ENCODE measurements around the gene SLC16A10. TPM values are rescaled to one million over a fixed set of nuclear protein-coding genes. Genes with fewer than 3 reads are reported as not detected.

The SLC16A10 gene
- polyA plus RNA-seq, 1 donor, result 34.1 TPM

DNA sequence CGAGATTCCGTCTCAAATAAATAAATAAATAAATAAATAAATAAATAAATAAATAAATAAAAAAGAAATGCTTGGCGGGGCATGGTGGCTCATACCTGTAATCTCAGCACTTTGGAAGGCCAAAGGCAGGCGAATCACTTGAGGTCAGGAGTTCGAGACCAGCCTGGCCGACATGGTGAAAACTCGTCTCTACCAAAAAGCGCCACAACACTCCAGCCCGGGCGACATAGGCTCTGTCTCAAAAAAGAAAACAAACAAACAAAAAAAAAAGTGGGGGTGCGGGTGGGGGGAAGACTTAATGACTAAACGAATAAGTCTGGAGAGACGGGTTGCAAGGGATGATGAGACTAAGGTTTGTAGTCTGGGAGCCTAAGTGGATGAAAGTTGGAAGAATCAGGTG, 170.7 kb downstream of the SLC16A10 start:
- no peak for DNase-seq

GRCh38 chr6:111258615-111259088, 171.3 kb downstream of the SLC16A10 start:
- DNase-seq, result no peak

GRCh38 chr6:111259089-111259831, 172.0 kb downstream of the SLC16A10 start:
- DNase-seq, result peak; percentile 99

DNA sequence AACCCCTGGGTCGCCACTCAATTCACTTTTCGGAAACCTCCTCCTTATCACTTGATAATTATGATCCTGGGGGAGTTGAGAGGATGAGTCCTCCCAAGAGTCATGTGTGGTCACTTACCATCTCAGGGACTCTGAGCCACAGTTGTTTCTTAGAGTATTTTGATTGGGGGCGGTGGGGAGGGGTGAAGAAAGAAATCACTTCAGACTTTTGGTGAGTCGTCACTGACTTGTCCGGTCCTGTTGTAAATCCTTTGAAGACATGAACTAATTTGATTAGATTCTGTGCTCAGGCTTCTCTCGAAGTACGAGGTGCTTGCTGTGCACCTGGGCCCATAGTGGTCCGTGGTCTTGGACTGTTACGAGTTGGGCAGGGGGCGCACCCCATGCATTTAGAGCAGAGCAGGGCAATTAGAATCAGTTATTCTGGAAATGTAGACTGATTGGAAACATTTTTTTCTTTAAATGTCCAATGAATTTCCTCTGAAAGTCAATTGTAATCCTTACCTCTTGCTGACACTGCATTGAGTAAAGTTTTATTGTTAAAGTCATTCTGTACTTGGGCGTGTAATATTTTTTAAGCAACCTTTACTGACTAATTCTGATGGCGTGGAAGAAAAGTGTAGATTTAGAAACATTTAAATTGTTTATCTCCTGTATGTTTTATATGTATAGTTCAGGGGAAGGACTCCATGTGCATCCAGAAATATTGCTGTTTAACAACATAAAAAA, 173.4 kb downstream of the SLC16A10 start:
- DNase-seq, result no peak

- no peak for DNase-seq
These were observed 176.5 kb downstream of the SLC16A10 start for GRCh38 chr6:111263837-111264236.

DNA sequence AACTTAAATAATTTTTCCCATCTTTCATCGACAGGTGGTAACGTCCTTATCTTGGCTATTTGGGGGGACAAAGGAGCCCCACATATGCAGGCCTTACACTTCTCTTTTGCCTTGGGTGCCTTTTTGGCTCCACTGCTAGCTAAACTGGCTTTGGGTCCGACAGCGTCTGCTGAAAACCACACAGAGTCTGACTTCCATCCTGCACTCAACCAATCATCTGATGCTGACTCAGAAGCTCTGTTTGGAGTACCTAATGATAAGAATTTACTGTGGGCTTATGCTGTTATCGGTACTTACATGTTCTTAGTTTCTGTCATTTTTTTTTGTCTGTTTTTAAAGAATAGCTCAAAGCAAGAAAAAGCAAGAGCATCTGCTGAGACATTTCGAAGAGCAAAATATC, 178.5 kb downstream of the SLC16A10 start:
- DNase-seq, result no peak

- no peak for DNase-seq
These were observed 179.0 kb downstream of the SLC16A10 start for GRCh38 chr6:111266276-111266675.

DNA sequence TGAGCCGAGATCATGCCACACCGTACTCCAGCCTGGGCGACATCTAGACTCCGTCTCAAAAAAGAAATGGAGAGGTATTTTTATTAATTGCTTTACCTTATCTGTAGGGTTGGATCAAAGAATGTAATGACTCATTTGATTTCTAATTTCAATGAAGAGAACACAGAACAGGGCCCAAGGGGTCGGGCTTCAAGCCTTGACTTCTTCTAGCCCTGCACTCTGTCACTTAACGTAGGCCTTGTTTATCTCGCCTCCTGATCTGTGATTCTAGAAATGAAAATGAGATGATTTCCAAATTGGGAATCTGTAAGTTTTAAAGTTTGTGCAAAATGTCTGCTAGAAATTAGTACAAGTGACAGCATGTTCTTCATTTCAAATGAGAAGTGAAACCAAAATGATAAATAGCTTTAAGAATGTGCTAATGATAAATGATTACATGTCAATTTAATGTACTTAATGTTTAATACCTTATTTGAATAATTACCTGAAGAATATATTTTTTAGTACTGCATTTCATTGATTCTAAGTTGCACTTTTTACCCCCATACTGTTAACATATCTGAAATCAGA, 180.5 kb downstream of the SLC16A10 start:
- DNase-seq, result no peak

DNA sequence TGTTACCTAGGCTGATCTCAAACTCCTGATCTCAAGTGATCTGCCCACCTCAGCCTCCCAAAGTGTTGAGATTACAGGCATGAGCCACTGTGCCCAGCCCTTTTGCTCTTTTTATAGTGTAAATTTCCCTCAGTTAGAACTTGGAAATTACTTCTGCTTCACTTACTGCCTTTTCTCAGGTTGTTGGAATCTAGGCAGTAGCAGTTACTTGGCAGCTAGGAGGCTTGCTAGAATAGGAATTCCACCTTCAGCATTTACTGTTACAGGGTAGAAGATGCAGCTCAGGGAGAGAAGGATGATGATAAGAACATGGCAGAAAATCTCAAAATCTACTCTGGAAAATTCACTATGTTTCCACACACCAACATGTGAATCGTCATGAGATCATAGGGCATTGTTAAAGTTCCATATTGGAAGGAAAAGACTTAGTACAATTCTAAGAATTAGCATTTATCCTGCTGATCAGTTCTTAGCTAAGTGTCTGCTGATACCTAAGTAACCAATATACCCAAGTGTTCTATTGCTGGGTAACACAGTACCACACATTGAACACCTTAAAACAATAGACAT, 182.2 kb downstream of the SLC16A10 start:
- DNase-seq, result no peak

GRCh38 chr6:111270121-111270520, 182.8 kb downstream of the SLC16A10 start:
- DNase-seq, result no peak

DNA sequence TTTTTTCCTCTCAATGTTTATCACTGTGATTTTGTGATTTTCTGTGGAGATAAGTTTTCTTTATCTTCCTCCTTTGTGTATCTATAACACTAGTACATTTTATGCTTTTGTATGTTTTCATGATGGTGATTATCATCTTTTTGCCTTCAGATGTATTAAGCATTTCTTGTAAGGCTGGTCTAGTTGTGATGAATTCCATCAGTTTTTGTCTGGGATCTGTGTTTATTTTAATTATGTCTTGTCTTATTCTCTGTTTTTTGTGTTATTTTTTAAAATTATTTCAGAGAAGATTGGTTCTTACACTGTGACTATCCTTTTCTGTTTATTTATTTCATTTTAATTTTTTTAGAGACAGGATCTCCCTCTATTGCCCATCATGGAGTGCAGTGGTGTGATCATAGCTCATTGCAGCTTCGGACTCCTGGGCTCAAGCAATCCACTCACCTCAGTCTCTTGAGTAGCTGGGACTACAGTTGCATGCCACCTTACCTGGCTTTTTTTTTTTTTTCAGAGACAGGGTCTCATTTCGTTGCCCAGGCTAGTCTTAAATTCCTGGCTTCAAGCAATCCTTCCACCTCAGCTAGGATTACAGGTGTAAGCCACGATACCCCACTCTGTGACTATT, 187.4 kb downstream of the SLC16A10 start:
- DNase-seq, result no peak

DNA sequence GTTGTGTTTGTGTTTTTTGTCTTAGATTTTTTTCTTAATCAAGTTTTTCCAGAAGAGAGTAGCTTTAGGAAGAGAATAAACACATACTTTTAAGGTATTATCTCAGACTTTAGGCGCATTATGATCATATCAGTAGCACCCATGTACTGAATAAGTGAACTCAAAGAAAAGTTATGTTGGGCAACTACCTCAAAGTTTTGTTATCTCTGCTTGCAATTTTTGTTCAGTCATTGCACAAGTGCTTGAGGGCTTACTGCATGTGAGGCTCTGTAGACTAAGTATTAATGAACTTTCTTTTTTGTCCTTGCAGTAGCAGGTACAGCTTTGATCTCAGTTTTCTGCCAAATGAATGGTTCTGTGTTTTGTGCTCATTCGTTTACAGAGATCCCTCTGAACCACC, 189.0 kb downstream of the SLC16A10 start:
- DNase-seq, result no peak

DNA sequence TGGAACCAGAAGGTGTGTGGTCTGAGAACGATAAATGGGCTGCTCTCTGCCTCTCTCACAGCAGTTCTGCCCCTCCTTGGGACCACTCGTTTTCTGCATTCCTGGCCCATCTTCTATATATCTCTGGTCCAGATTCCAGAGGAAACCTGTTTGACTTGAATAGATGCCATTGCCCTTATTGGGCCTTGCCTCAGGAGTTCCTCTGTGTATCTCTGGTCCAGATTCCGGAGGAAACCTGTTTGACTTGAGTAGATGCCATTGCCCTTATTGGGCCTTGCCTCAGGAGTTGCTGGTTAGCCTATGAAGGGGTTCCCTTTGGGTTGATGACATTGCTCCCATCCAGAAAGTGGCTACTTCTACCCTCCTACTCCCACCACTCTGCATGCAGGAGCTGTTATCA, 189.4 kb downstream of the SLC16A10 start:
- no peak for DNase-seq

- DNase-seq, result no peak
These were observed 190.5 kb downstream of the SLC16A10 start for GRCh38 chr6:111277819-111278218.

DNA sequence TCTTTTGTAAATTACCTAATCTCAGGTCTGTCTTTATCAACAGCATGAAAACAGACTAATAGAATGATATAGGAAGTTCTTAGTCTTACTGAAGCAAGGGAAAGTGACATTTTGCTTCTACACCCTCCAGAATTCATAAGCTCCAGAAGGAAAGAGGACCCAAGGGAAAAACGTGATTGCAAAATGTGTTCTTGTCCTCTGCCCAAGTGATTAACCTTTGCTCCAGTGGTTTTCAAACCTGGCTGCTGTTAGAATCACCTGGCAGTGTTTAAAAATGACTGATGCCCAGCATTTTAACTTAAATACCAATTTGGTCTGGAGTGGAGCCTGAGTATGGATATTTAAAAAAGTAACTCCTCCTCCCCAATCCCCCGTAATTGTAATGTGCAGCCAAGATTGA, 191.4 kb downstream of the SLC16A10 start:
- DNase-seq, result no peak

DNA sequence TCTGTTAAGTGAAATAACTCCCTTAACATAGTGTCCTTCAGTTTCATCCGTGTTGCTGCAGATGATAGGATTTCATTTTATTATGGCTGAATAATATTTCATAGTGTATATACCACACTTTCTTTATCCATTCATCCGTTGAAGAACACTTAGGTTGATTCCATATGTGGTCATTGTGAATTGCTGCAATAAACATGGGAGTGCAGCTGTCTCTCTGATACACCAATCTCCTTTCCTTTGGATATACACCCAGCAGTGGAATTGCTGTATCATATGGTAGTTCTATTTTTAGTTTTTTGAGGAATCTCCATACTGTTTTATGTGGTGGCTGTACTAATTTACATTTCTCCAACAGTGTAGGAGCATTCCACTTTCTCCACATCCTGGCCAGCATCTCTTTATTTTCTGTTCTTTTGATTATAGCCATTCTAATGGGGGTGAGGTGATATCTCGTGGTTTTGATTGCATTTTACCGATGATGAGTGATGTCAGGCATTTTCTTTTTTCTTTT, 193.2 kb downstream of the SLC16A10 start:
- no peak for DNase-seq

Other genes starting within 250 kb of the SLC16A10 start
- 89.2 TPM for gene AMD1, start 212.7 kb upstream of the SLC16A10 start, polyA plus RNA-seq (ENCODE audit: insufficient read length)
- 107 TPM for gene GTF3C6, start 128.8 kb upstream of the SLC16A10 start, polyA plus RNA-seq (ENCODE audit: insufficient read length)
- 34.5 TPM for gene RPF2, start 105.5 kb upstream of the SLC16A10 start, polyA plus RNA-seq (ENCODE audit: insufficient read length)